Stimulated activated CD4-positive, alpha-beta T cell treated with anti-CD3 and anti-CD28 coated beads, TNF-alpha, amount 100 ng/mL, for 48 hours (primary cell): ENCODE results near the gene GPSM1.
"Not testable (repeated sequence)": the region's sequence is repeated elsewhere in the genome, so short reads cannot be mapped to it uniquely, and the experiment has no call there.

ENCODE experiments used
- DNase-seq, 3 donors: peaks; one replicate each; pipeline ENCODE4 v3.0.0-alpha.2; 2020; ENCODE audit warnings: low read depth in 3 of 3

GPSM1 gene

GRCh38 chr9:136395345-136396218 is 68.2 kb downstream of the GPSM1 start:
- no peak for DNase-seq

GRCh38 chr9:136396219-136396515 is 68.8 kb downstream of the GPSM1 start:
- DNase-seq = no peak

- no peak for DNase-seq
These were observed 70.3 kb downstream of the GPSM1 start for GRCh38 chr9:136397643-136398042.

- no peak for DNase-seq
These were observed 70.9 kb downstream of the GPSM1 start for GRCh38 chr9:136398286-136398685.

DNA sequence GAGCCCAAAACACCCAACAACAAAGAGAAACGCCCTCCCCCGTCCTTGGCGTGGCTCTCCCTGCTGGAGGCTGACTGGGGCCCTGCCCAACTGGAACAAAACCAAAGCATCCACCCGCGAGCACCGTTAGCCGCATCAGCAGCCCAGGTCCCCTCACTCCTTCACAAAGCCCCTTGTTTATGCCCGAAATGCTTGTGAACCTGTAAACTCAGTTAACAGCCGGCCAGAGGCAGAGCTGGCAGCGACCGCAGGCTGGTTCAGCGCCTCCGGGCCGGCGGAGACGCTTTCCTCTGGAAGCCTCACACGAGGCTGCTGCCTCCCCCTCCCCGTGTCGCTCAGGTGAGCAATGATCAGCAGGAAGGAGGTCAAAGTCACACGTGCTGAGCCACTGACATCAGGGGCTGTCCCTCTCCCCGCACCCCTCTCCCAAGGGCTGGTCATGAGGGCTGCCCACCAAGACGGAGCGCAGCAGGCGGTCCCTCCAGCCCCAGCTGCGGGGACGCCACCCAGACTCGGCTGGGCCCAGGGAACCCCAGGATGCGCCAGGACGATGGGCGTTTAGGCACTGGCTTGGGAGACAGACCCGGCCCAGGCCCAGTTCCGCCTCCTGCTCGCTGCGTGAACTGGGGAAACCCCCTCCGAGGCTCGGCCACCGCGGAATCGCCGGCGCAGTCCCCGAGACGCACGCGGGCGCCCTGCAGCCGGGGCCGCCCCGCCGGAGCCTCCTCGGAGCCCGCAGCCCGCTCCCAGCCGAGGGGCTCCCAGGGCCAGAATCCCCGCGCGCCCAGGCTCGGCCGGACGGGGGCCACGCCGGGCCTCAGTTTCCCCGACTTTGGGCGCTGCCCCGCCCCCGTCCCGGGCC is 72.1 kb downstream of the GPSM1 start:
- DNase-seq = no peak

DNA sequence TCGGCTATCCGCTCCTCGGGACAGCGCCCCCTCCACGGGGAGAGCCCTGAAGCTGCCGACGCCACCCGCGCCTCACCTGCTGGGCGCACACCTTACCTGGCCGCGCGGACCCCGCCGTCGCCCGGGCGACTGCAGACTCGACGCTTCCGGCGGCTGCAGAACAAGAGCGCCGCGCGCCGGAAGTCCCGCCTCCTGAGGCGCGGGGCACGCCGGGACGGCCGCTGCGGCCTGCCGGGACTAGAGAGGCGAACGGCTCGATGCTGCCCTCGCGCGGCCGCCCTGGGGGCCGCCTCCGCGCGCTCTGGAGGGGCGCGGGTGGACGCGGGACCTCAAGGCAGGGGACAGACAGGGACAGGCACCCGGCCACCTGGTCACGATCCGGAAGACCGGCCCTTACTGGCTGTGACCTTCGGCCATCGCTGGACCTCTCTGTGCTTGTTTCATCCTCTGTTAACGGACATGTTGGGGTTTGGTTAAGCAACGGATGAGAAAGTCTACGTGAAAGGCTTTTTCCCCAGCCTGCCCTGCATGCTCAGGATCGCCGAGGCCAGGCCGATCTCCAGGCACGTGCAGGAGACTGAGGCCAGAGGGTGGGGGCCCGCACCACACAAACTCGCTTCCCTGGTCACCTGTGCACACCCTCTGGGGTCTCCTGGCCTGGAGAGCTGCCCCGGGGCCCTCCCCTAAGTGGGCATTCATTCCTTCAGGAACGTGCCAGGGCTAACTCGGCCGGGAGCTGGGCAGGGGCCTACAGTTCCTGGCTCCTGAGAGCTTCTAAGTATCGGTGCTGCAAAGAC is 72.9 kb downstream of the GPSM1 start, which contains the start of gene SNAPC4:
SNAPC4 (minus strand) TSS at position 133 of the 797 bp plus-strand sequence. CDS start 1,742 bp downstream, outside the sequence.
- peak; percentile 75 to 80 (median 75) for DNase-seq

DNA sequence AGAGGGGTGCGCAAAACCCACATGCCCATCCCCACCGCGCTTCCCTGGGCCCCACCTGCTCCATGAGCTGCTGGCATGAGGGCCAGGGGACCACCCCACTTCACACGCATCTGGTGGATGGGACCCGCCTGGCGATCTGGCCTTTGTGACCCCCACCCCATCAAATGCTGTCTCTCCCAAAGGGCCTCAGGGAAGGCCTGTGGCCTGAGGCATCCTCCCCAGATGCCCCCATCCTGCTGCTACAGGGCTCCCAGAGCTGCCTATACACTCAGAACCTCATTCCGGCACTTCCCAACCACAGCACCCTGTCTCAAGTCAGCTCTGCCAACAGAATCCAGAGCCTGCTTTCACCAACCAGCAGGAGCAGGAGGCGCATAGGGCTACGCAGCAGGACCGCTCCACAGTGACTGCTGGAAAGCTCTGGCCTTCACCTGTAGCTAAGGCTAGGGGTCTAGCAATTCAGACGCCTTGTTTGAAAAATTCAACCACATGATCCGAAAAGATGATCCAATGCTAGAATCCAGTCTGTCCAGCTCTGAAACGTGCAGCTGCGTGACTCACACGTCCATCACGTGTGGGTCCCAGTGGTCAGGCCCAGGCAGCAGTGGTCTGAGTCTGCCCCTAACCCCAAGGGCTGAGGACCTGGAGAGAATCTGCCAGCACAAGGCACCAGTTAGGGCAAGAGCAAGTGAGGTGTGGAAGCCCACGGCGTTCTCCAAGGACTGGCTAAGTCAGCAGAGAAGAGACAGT is 74.0 kb downstream of the GPSM1 start:
- DNase-seq = no peak

GRCh38 chr9:136402067-136402466 is 74.7 kb downstream of the GPSM1 start:
- no peak for DNase-seq

DNA sequence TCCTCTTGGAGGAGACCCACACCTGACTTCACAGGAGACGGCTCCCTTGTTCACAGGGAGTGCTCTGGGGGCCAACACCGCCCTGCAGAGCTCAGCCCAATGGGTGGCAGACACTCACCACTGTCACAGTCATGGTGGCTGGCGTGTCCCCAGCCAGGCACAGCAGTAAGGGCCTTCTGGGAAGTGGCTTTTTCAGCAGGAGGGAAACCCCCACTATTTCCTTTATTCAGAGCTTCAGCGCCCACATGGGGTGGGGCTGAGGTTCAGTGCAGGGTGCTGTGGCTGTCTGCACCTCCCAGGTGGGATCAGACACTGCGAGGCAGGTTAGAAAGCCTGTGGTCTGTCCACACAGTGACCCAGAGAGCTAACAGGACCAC is 76.2 kb downstream of the GPSM1 start:
- DNase-seq = peak in 2 of 3 donors; percentile 56 to 72

- peak in 1 of 3 donors; percentile 26 for DNase-seq
These were observed 76.8 kb downstream of the GPSM1 start for GRCh38 chr9:136403915-136404800.

DNA sequence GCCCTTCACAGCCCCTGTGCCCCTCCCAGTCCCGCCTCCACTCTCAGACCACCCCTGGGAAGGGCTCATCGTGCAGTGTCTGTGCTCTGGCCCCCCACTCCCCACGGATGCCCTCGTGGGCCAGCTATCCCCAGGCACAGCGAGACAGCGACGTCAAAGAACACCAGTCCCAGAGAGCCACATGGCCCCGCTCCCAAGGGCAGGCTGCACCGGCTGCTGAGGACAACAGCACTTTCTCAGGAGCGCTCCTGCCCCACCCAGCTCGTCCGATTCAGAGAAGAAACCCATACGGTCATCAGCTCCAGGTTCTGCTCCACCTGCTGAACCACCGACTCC is 77.4 kb downstream of the GPSM1 start:
- no peak for DNase-seq

DNA sequence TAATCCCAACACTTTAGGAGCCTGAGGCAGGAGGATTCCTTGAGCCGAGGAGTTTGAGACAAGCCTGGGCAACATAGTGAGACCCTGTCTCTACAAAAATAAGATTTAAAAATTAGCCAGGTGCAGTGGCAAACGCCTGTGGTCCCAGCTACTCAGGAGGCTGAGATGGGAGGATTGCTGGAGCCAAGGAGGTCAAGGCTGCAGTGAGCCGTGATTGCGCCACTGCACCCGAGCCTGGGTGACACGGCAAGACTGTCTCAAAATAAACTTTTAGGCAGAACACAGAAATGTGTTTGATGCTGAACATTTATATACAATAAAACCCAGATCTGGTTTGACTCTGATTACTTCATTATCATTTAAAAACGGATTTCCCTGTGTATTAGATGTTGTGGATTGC is 78.1 kb downstream of the GPSM1 start:
- DNase-seq = no peak

GRCh38 chr9:136405904-136406303 is 78.6 kb downstream of the GPSM1 start:
- not testable (repeated sequence) for DNase-seq

- not testable (repeated sequence) for DNase-seq
These were observed 79.7 kb downstream of the GPSM1 start for GRCh38 chr9:136407061-136407460.

GRCh38 chr9:136407911-136408310 is 80.6 kb downstream of the GPSM1 start:
- DNase-seq = no peak
